ENCODE data around the gene SLC10A3. TPM values are rescaled to one million over a fixed set of nuclear protein-coding genes. Genes with fewer than 3 reads are reported as not detected.
"Not testable (repeated sequence)": the region's sequence is repeated elsewhere in the genome, so short reads cannot be mapped to it uniquely, and the experiment has no call there.

Gene SLC10A3
- polyA plus RNA-seq, 12 donors: 9.6 to 20.6 (median 11.8) TPM; not detected in 1

DNA sequence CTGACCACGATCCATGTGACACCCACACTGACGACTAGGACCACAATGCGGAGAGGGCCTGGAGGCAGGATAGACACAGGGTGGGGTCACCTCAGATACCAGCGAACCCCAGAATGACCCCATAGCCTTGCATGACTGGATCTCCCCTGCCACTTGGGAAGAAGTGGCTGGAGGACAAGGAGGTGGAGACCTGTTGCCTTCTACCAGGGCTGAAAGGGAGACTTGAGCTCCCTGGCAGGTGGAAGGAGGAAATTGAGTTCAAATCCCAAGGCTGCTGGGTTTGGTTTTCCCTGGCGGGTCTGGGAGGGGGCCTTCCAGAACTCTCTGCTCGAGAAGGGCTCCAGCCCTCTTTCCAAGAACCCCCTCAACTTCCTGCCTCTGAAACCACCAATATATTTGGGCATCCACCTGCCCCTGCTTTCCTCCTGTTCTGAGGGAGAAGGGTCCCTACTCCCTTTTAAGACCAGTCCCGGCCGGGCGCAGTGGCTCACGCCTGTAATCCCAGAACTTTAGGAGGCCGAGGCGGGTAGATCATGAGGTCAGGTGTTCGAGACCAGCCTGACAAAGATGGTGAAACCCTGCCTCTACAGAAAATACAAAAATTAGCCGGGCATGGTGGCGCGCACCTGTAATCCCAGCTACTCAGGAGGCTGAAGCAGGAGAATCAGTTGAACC, 22.6 kb upstream of the SLC10A3 start:
- no peak for DNase-seq

DNA sequence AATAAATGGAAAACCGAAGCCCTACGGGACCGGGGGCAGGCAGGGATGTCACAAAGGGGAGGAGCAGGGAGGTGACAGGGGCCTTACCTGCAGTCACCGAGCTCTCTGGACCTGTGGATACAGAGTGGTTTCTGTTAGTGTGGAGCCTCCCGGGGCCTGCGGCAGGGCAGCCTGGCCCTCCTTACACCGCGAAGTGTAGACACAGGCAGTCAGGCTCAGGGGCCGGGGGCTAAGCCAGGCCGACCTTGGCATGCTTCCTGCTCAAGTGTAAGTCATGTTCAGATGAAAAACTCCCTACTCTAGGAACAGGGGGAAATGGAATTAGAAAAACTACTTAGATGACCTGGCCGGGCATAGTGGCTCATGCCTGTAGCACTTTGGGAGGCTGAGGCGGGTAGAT, 21.3 kb upstream of the SLC10A3 start:
- no peak for DNase-seq

DNA sequence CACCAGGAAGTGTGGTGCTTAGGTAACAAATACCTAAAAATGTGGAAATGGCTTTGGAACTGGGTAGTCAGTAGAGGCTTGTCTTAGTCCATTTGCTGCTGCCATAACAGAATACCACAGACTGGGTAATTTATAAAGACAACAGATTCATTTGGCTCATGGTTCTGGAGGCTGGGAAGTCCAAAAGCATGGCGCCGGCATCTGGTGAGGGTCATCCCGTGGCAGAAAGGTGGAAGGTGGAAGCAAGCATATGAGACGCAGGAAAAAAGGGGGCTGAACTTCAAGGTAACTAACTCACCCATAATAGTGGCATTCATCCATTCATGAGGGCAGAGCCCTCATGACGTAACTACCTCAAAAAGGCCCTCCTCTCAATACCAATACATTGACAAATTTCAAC, 19.0 kb upstream of the SLC10A3 start:
- DNase-seq: no peak

DNA sequence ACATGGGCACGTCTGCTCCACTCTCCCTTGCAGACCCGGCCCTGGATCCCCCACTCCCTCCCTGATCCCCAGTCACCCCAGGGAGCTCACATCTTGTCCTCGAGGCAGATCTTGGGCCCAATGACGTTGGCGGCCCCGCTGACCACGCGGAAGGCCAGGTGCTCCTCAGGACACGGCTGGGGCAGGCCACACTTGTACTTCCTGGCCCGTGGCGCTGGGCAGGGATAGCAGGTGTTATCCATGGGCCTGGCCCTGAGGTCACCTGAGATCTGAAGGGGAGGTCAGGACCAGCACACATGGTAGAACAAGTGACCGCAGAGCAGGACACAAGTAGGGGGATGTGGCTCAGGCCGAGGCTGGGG, 17.9 kb upstream of the SLC10A3 start:
- no peak for DNase-seq

- DNase-seq: no peak
Measured at GRCh38 chrX:154507673-154508383, 17.4 kb upstream of the SLC10A3 start.

- no peak for DNase-seq
Measured at GRCh38 chrX:154506483-154507332, 16.3 kb upstream of the SLC10A3 start.

- no peak for DNase-seq
Measured at GRCh38 chrX:154505734-154506133, 15.3 kb upstream of the SLC10A3 start.

DNA sequence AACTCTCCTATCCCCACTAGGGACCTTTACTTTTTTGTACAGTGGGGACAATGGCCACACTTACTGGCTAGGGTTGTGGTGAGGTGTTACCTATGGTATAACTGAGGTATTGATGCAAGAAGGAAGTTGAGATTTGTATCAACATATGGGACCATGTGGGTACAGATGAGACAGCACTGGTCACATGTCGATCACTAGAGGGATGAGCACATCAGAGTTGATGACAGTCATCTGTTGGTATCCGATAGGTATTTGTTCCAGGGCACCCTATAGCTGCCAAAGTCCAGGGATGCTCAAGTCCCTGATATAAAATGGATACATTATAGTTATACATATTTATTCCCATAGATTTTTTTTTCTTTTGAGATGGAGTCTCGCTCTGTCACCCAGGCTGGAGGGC, 12.6 kb upstream of the SLC10A3 start:
- no peak for DNase-seq

- DNase-seq: no peak
Measured at GRCh38 chrX:154502098-154502497, 11.7 kb upstream of the SLC10A3 start.

GRCh38 chrX:154501423-154501822, 11.0 kb upstream of the SLC10A3 start:
- DNase-seq: not testable (repeated sequence)

- not testable (repeated sequence) for DNase-seq
Measured at GRCh38 chrX:154496591-154497137, 6.2 kb upstream of the SLC10A3 start.

- DNase-seq: no peak
Measured at GRCh38 chrX:154495472-154495922, 5.1 kb upstream of the SLC10A3 start.

GRCh38 chrX:154494715-154495114, 4.3 kb upstream of the SLC10A3 start:
- DNase-seq: no peak

DNA sequence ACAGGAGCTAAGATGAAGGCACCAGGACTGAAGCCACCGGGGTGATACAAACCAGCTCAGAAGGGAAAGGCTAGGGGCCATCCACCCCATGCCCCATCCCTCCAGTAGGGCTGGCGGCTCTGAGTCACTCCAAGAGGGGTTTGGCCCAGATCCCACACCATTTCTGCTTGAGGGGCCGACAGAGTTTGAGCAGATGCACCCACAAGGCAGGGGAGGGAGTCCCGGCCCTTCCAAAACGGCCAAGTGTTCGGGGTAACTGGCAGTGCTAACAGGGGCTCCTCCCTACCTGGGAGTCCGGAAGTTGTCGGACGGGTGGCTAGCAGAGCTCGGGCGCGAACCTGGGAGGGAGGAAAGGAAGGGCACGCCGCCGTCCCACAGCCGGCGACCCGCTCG, 412 bp downstream of the SLC10A3 start:
- DNase-seq: no peak

DNA sequence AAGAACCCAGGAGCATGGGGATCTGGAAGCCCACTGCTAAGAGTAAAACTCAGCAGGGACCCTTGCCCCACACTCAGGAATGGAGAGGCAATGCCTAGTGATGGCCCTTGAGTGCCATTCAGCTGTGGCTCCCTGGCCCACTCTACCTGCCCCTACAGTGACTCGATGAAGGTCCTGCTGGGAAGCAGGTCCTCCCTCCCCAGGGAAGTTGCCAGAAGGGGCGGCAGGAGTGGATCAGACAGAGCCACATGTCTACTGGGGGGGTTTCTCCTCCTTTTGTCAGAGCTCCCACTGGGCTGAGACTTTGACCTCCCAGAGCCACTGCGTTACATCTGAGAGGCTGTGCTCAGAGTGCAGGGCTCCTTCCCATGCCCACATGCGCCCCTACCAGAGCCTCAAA, 1.2 kb downstream of the SLC10A3 start:
- DNase-seq: no peak

DNA sequence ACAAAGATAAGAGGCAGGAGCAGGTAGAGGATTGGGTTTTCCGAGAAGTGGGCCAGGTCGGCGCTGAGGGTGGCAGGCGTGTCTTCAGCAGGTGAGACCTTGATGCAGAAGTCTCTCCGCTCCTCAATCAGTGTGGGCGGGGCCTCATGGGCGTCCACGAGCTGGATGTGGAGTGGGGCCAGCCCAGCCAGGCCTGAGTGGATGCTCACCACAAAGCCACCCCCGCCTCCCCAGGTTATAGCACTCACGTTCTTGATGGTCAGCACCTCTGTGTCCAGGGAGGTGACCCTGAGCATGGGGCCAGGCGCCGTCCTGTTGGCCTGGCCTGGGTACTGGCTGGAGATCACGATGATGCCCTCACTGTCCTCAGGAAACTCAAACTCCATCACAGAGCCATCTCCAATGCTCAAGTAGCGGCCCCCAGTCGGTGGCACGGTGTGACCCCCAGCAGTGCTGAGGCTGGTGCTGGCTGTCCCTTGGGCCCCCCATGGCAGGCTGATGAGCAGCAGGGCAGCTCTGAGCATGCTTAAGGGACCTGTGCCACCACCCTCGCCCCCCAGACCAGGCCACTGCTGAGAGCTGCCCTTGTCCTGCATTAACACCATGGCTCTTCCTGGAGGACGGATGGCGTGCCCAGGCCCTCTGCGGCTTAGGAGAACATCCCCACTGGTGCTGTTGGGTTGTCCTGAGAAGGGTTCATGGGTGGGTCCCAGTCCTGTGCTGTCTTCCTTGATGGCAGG, 1.9 kb downstream of the SLC10A3 start:
- DNase-seq: no peak

DNA sequence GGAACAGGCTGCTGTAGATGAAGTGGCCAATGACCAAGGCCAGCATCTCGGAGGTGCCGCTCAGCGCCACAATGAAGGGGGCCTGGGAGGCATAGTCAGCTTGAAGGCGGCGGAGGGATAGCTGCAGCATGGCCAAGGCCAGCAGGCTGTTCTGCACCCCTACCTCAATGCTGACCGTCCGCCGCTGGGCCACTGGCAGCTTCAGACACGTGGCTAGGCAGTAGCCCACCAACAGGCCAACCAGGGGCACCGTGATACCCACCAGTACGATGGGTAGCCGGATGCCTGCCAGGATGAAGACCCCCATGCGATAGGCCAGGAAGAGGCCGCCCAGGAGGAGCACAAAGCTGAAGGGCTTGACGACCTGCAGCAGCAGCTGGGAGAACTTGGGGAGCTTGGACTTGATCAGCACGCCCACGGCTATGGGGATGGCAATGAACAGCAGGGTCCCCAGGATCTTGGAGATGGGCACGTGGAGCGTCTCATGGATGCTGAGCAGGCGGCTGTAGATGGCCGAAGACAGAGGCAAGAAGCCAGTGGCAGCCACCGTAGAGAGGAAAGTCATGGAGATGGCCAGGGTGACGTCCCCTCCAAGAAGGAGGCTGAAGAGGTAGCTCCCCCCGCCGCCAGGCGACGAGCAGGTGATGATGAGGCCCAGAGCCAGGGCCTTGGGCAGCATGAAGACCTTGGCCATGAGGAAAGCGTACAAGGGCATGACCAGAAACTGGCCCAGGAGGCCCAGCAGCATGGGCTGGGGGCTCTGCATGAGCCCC, 2.7 kb downstream of the SLC10A3 start:
- DNase-seq: no peak

DNA sequence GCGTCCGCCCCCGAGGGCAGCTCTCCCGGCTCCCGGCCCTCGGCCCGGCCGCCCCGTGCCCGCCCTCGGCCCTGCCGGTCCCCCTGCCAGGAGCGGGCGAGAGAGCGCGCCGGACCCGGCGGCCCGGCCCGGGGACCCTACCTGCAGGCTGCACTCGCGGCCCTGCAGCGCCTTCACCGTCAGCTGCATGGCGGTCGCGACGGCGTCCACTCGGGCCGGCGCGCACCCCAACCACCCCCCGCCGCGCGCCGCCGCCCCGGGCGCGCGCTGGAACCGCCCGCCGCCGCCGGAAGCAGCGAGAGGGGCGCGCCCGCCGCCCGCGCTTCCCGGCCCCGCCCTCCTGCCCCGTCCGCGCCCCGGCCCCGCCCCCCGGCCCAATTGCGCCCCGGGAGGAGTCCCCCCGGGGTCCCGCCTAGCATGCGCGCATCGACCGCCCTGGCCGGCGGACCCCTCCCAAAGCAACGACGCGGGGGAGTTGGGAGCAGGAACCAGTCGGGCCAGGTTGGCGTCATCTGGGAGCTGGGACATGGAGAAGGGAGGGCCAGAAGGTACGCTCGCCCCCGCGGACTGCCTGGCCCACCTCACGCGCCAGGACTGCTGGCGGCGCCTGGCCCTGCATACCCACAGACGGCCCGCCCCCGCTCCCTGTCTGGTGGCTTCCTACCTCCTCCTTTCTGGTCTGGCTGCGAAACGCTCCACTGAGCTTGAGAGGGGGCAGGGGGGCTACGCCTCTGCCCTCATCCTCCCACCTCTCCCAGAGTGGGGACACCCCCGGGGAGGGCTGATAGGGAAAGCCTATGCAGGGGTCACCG, 3.8 kb downstream of the SLC10A3 start, which contains the start of gene UBL4A:
Gene UBL4A (minus strand): TSS at position 220 of the 812 bp plus-strand sequence. CDS start 31 bp downstream, at position 189.
- no peak for DNase-seq

GRCh38 chrX:154486052-154486395, 4.4 kb downstream of the SLC10A3 start:
- DNase-seq: no peak
